Daoy (cell line): ENCODE data around the gene WDR5. TPM values are rescaled to one million over a fixed set of nuclear protein-coding genes. Genes with fewer than 3 reads are reported as not detected.
"Not testable (repeated sequence)": the region's sequence is repeated elsewhere in the genome, so short reads cannot be mapped to it uniquely, and the experiment has no call there.

Source experiments
- DNase-seq: peaks from one replicate; pipeline ENCODE4 v3.0.0-alpha.2; 2015; ENCODE audit warnings: low read depth
- total RNA-seq: library from RNA; depleted of rRNA; stranded (reverse); fragments of >200 nt; shearing (Covaris generic); gene quantifications from 2 replicates; pipeline ENCODE4 v1.2.3, GENCODE V29; 2014; rRNA removed

The WDR5 gene
- total RNA-seq = 36.5 and 40.9 TPM in 2 replicates

DNA sequence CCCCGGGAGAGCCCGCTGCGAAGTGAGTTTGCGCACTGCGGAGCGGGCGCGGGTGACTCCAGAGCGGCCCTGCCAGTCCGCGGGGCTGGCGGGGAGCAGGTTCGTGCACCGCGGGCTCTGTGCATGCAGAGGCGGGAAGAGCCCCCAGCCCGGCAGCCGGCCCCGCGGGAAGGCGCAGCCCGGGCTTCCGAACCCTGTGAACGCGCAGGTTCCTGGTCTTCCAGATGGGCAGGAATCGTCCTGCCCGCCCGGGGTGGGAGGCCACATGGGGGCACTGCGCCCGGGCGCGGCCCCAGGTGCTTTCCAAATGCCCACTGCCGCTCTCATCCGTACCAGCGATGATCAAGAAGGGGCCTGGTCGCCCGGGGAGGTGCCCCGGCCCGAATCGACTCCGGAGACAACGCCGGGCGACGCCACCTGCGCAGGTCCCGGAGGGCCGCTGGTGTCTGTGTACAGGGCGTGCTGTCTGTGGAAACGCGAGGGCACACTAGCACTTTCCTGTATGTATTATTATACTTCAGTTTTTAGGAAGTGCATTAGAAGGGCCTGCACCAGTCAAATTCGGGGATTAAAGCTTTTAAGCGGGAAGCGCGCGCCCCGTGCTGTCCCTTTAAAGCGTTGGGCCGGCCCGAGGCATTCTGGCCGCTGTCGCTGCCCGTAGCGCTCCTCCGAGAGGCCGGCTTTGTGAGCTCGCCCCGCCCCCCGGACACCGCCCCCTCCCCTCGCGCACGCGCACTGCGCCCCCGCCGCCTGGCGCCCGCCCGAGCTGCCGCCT lies at the start of gene WDR5:
TSS of gene WDR5 (plus strand) at position 740 of the 775 bp plus-strand sequence. CDS start 3,796 bp downstream, outside the sequence.
- DNase-seq = peak; percentile 96

DNA sequence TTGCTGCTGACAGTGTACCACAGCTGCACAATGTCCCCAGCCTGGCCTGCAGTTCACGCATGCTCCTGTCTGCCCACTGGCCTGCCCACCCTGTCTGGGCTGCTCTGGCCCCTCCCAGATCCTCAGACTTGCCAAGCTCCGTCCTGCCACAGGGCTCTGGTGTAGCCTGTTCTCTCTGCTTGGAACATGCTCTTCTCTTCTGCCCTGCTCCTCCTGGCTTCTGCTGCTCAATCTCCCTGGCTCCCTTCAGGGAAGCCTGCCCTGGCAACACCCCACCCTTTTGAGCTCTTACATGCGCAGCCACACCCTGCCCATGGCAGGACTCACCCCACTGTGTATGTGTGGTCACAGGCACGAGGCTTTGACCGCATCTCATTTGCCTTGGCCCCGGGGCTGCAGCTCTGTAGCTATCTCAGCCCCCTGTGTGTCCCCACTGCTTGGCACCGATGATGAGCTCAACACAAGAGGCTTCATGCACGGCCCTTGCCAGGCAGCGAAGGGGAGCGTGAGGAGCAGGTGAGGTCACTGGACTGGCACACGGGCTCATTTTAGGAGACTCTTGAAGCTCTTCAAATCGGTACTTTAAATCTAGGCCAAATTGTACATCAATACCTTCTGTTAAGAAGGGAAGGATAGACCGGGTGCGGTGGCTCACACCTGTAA lies 47.7 kb upstream of the WDR5 start:
- peak; percentile 41 for DNase-seq

DNA sequence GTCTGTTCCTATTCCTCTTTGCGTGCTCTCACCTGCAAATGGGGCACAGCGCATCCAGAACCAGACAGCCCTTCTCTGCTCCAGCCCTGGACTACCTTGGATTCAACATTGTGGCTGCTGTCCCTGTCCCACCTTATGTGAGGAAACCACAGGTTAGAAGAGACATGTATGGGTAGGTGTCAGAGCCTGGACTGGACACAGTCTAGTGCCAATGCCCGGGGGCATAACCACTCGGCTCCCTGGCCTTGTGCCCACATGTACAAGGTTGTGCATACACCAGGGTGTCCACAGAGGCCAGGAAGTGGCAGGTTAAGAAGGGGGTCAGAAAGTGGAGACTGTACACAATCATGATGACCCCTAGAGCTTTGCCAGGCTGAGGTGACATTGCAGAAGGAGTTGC lies 45.9 kb upstream of the WDR5 start:
- no peak for DNase-seq

DNA sequence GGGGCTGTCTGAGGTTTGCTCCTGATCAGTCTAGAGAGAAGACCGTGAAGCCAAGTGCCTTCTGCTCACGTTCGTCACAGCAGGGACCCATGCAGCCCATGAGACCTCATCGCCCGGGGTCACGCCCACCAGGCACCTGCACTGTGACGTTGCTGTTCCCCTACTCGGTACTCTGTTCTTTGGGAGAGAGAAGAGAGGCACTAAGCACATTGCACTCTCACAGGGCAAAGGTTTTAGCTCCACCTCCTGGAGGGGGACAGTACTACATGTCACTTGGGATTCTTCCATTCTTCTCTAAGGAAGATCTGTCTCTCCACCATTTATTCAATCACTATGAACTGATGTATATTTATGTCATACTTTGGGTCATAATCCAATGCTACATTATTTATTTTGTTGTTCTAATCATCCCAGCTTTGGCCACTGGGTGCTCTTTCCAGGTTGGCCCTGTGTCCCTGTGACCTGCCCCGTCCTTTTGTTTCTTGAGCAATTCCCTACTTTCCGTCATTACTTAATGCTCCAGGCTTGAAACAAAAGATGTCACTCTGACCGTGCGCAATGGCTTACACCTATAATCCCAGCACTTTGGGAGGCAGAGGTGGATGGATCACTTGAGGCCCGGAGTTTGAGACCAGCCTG lies 36.6 kb upstream of the WDR5 start:
- DNase-seq = peak; percentile 42

DNA sequence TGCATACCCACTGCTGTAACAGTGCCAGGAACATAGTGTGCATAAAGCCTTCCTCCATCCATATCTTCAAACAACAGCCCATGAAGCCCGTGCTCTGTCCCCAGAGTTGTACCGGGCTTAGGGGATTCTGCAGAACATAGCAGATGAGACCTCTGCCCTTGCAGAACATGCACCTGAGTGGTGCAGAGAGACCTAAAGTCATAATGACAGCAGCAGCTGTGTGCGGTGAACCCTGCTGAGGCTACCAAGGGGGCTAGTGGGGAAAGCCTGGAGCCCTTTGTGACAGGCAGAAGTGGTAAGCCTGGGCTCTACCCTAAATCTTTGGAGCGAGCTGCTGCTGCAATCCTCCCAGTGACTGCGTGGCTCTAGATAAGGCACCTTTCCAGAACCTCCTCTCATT lies 35.8 kb upstream of the WDR5 start:
- DNase-seq = no peak

DNA sequence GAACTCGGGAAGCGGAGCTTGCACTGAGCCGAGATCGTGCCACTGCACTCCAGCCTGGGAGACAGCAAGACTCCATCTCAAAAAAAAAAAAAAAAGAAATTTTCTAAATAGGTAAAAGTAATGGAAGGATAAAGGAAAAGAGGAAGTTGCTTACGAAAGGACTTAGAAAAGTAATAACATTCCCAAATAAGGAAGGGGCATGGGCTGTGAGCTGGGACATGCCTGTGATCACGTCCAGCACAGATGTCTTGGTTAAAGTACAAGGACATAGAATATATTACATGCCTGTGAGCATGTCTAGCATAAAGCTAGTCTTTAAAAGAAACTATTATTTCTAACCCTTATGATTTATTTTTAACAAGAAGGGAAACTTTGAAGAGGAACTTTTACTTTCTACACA lies 34.7 kb upstream of the WDR5 start:
- not testable (repeated sequence) for DNase-seq

DNA sequence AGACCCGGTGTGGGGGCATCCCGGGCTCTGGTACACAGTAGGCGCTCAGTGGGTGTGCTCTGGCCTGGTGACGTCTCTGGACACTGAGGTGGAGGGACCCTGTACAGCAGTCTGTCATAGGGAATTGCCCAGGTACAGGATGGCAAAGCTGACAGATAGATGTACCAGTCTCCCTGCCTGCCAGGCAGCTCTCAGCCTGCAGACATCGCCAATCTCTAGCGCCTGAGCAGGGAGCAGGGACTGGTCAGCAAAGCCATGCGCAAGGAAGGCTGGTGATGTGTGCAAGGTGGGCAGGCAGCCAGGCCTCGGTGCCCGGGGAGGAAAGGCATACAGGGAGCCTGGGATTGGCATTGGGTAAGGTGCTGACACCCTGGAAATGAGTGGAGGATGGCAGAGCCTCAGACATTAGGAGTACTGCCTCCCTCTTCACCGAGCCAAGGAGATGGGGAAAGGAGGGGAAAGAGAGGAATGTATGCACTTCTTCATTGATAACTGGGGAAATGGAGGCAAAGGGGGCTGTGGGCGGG lies 34.2 kb upstream of the WDR5 start:
- DNase-seq = no peak

DNA sequence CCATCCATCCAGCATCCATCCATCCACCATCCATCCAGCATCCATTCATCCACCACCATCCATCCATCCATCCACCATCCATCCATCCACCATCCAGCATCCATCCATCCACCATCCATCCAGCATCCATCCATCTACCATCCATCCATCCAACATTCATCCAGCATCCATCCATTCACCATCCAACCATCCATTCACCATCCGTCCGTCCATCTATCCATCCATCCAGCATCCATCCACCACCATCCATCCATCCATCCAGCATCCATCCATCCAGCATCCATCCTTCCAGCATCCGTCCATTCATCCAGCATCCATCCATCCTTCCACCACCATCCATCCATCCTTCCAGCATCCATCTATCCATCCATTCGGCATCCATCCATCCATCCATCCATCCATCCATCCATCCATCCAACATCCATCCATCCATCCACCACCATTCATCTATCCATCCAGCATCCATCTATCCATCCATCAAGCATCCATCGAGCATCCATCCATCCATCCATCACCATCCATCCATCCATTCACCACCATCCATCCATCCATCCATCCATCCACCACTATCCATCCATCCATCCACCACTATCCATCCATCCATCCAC lies 32.4 kb upstream of the WDR5 start:
- DNase-seq = no peak

DNA sequence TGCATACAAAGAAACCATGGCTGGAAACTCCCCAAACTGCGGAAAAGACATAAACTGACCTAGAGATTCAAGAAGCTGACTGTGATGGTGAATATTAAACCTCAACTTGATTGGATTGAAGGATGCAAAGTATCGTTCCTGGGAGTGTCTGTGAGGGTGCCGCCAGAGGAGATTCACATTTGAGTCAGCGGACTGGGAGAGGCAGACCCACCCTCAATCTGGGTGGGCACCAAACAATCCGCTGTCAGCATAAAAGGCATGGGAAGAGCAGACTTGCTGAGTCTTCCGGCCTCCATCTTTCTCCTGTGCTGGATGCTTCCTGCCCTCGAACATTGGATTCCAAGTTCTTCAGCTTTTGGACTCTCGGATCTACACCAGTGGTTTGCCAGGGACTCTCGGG lies 24.8 kb upstream of the WDR5 start:
- no peak for DNase-seq

DNA sequence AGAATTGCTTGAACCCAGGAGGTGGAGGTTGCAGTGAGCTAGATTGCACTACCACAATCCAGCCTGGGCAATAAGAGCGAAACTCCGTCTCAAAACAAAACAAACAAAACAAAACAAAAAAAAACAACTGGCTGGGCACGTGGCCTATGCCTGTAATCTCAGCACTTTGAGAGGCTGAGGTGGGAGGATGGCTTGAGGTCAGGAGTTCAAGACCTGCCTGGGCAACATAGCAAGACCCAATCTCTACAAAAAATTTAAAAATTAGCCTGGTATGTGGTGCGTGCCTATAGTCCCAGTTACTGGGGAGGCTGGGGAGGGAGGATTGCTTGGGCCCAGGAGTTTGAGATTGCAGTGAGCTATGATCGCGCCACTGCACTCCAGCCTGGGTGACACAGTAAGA lies 23.3 kb upstream of the WDR5 start:
- no peak for DNase-seq

DNA sequence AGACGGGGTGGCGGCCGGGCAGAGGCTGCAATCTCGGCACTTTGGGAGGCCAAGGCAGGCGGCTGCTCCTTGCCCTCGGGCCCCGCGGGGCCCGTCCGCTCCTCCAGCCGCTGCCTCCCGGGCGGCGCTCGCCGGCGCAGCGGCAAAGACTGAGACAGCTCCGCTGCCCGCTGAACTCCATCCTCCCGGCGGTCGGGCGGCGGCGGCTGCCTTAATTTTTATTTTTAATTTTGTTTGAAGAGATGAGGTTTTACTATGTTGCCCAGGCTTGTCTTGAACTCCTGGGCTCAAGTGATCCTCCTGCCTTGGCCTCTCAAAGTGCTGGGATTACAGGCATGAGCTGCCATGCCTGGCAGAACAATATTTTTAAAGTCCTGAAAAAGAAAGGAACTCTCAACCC lies 16.9 kb upstream of the WDR5 start:
- DNase-seq = not testable (repeated sequence)

DNA sequence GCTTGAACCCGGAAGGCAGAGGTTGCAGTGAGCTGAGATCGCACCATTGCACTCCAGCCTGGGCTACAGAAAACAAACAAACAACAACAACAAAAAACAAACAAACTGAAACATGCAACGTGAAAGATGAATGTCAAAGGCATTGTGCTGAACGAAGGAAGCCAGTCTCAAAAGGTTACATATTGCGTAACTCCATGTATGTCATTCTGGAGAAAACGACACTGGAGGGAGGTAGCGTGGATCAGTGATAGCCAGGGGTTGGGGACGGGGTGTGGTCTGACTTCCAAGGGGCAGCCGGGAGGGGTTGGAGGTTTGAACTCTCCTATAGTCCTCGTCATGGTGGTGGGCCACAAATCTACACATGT lies 12.1 kb upstream of the WDR5 start:
- no peak for DNase-seq

DNA sequence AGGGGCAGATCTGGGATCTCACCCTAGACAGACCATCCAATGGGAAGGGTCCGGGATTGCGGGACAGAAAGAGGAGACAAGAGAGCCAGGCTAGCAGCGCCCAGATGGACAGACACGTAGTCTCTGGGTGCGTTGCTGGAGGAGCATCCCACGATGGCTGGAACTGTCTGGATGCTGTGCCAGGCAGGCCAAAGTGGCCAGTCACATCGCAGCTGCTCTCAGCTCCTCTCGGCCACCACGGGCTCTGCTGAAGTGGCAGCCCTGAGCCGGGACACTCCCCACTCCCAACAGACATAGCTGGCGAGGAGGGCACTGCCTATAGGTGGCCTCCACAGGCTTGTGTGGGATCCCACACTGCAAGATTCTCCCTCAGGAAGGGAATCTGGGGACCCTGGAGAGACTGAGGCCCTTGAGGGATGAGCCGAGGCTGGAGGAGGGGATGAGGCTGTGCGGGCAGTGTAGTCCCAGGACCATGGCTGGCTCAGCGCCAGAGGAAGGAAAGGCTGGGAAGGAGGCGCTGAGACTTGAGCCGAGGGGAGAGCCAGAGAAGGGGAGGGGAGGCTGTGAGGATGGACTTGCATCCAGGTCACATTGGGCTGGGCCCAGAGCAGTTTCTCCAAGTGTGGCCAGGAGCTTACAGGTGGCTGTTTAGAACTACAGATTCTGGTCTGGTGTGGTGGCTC lies 10.3 kb upstream of the WDR5 start:
- DNase-seq = no peak

DNA sequence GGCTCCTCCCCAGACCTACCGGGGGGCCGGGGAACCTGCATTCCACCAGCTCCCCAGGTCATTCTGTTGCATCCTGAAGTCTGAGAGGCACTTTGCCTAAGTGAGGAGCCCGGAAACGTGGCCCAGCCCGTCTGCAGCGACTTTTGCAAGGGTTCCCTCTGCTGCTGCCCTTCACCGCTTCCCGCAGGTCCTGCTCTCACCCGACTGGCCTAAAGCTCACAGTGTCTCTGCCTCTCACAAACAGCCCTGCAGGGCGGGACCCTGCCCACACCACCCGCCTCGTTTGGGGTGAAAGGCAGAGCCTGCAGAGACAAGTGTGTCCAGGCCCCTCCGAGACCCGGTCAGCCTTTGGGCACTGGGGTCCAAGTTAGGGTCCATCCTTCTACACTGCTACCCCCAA lies 9.5 kb upstream of the WDR5 start:
- DNase-seq = no peak

DNA sequence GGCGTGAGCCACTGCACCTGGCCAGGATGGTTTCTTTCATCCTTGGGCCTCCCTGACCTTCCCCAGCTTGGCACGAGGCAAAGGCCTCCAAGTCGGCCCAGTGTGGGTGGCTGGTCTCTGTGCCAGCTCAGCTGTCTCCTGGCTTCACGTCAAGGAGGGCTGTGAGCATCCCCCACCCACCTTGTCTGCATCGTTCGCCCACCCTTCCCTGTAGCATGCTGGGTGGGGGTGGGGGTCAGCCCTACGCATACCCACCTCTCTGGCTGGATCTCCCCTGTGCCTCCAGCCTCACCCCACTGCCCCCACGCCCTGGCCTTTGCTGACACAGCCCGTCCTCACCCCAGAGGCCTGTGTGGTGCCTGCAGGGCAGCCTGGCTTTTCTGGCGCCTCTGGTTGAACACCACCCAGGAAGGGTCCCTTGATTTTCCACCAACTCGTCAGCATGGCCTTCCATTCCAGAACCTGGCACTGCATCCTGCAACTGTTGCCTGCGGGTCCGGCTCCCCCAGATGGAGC lies 8.8 kb upstream of the WDR5 start:
- no peak for DNase-seq

DNA sequence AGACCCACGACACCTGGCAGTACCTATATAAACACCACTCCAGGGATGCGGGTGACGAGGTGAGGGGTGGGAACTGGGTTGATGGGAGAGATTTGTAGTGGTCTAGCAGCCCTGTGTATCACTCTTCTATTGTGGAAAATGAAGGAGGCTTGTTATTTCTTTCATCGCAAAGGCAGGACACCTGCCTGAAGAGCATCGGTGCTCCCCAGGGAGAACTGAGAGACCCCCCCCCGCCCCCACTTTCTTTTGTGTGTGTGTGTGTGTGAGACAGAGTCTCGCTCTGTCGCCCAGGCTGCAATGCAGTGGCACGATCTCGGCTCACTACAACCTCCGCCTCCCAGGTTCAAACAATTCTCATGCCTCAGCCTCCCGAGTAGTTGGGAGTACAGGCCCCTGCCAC lies 8.3 kb upstream of the WDR5 start:
- no peak for DNase-seq

DNA sequence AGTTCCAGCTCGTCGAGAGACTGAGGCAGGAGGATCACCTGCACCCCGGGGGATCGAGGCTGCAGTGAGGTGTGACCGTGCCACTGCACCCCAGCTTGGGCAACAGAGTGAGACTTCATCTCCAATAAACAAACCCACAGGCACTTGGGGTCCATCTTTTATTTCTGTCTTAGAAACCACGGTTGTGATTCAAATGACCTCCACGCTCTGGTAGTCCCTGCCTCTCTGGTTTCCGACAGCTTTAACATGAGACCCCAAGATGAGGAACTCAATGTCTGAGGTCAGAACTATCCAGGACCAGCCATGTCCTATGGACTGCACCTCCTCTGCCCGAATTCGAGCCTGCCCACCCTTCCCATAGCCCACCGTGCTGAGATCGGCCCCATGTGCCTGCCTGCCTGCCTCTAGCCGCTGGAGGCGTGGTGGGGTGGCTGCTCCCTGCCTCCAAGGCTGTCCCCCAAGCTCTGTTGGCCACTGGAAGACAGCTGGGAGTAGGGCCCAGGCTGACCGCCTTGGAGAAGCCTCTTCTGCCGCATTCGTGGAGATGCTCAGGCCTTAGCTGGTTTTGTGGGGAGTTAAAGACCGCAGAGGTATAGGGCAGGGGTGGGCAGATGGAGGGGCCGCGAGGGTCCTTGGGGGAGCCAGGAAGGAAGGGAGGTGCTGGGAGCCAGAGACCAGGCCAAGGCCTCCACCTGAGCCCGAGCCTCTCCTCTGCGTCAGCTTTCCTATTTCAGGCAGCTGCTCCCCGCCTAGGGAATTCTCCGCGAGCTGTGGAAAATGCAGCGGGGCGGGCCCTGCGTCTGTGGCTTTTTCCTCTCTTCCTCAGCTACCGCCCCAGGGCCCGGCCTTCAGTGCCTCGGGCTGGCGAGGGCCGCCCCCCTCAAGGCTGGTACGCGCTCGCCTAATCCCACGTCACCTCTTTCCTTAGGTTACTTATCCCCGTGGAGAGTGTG lies 6.9 kb upstream of the WDR5 start:
- DNase-seq = no peak

DNA sequence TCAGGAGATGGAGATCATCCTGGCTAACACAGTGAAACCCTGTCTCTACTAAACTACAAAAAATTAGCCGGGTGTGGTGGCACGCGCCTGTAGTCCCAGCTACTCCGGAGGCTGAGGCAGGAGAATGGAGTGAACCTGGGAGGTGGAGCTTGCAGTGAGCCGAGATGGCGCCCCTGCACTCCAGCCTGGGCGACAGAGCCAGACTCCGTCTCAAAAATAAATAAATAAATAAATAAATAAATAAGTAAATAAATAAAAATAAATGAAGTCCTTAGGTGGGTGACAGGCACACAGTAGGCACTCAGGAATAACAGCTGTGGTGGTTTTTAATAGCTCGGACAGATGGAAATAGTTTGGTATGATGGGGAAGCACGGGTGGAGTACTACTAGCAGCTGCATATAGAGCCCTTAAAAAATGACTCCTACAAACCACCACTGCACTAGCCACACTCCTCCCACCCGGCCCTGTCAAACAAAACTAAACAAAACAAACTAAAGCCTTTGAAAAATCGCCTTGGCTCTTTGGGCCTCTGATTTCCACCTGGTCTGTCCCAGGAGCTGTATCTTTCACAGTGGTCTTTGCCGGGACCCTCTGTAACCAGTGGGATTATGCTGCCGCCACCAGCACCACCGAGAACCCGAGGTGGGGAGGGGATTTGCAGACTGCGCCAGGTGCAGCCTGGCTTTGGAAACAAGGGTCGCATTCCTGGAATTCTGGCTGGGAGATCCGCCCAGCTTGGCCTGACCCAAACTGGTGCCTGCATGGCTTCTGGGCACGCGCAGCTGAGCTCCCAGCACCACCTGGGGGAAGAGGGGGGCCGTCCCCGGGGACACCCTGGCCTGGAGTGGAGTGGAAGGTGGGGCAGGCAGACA lies 5.1 kb upstream of the WDR5 start:
- DNase-seq = no peak

DNA sequence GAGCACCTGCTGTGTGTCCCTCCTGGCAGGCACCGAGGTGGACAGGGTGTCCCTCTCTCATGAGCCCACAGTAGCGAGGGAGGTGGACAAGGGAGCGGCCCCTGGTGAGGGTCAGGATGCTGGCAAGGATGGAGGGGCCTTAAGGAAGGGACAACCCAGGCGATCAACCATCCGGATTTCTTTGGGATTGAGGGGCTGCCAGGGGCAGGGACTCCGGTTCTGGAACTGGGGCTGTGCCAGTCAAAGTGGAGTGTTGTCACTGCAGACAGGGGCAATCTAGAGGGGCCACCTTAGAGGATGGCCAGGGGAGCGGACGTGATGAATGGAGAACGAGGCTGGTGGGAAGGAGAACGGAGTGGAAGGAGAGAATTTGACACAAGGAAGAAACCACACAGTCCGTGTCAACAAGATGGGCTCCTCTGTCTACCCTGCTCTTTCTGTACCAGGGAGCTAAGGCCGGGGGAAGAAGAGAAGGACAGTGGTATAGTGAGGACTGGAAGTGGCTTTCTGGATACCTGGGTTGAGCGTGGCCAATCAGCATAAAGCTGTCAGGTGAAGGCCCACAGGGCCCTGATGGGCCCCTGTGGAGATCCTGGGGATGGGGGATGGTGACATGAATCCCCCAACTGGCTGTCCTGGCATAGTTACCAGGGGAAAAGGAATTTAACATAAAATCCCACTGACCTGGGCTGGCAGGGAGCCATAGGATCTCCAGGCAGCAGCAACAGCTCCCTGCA lies 4.2 kb upstream of the WDR5 start:
- no peak for DNase-seq
